Thymus (tissue), 11 donors: ENCODE data around the gene CCDC183. TPM values are rescaled to one million over a fixed set of nuclear protein-coding genes. Genes with fewer than 3 reads are reported as not detected.

Experiments used
- DNase-seq, 9 donors: peaks; one replicate each; pipeline ENCODE4 v3.0.0-alpha.2; 2013; ENCODE audit warnings: low spot score in 9 of 9, low read depth in 6 of 9, missing footprints in 1 of 9
- H3K27ac ChIP-seq, 2 donors: one replicate each; pipeline ENCODE4 v1.5.1; 2013; ENCODE audit warnings: control low read depth in 1 of 2, low read depth in 1 of 2, low read length in 1 of 2, mild to moderate bottlenecking in 1 of 2, moderate library complexity in 1 of 2
- H3K27me3 ChIP-seq, 2 donors: one replicate each; pipeline ENCODE4 v1.5.1; 2013; ENCODE audit warnings: low read length in 1 of 2; ENCODE audit not compliant: control insufficient read depth in 2 of 2, insufficient read depth in 1 of 2
- H3K36me3 ChIP-seq, 2 donors: one replicate each; pipeline ENCODE4 v1.5.1; 2013; ENCODE audit warnings: low read length in 1 of 2, mild to moderate bottlenecking in 1 of 2, moderate library complexity in 1 of 2; ENCODE audit not compliant: control insufficient read depth in 2 of 2, insufficient read depth in 2 of 2
- H3K4me1 ChIP-seq, 2 donors: one replicate each; pipeline ENCODE4 v1.5.1; 2013; ENCODE audit warnings: low read length in 2 of 2; ENCODE audit not compliant: control insufficient read depth in 2 of 2, insufficient read depth in 2 of 2
- H3K4me3 ChIP-seq, 2 donors: one replicate each; pipeline ENCODE4 v1.5.1; 2013; ENCODE audit warnings: low read length in 2 of 2, control low read depth in 1 of 2, mild to moderate bottlenecking in 1 of 2
- H3K9me3 ChIP-seq, 2 donors: one replicate each; pipeline ENCODE4 v1.5.1; 2013; ENCODE audit warnings: low read length in 1 of 2, mild to moderate bottlenecking in 1 of 2; ENCODE audit not compliant: control insufficient read depth in 2 of 2, insufficient read depth in 1 of 2
- whole genome bisulfite sequencing: extraction: QIAGEN DNeasy Blood & Tissue Kit; methylation state at CpG from one replicate; pipeline ENCODE4 v1.1.7; 2013; 5-methylcytosine and 5-hydroxymethylcytosine counted together
- polyA plus RNA-seq: library from polyadenylated mRNA; stranded (reverse); fragments of 200-250 nt; gene quantifications from one replicate; pipeline ENCODE4 v1.2.3, GENCODE V29; 2013
- total RNA-seq: library from RNA; stranded (reverse); fragments of 120-200 nt; gene quantifications from one replicate; pipeline ENCODE4 v1.2.4, GENCODE V29; 2013
- donor health status: healthy.

Gene CCDC183
- total and polyA plus RNA-seq, 2 donors = 3.2 to 5.0 TPM

GRCh38 chr9:136852664-136853595 is 56.8 kb downstream of the CCDC183 start:
- H3K27ac ChIP-seq = no peak overlapping the region
- peaks cover 0 to 5% of the 10 kb centered on the region in 2 donors for H3K36me3 ChIP-seq
- peaks cover 0 to 3% of the 10 kb centered on the region in 2 donors for H3K9me3 ChIP-seq
- H3K4me1 ChIP-seq = peaks cover 4 to 14% of the 10 kb centered on the region in 2 donors
- WGBS = 96% methylated on average over 29 of the region's 29 CpGs
- DNase-seq = no peak
- peaks cover 7 to 16% of the 10 kb centered on the region in 2 donors for H3K27me3 ChIP-seq
- H3K4me3 ChIP-seq = no peak overlapping the region

DNA sequence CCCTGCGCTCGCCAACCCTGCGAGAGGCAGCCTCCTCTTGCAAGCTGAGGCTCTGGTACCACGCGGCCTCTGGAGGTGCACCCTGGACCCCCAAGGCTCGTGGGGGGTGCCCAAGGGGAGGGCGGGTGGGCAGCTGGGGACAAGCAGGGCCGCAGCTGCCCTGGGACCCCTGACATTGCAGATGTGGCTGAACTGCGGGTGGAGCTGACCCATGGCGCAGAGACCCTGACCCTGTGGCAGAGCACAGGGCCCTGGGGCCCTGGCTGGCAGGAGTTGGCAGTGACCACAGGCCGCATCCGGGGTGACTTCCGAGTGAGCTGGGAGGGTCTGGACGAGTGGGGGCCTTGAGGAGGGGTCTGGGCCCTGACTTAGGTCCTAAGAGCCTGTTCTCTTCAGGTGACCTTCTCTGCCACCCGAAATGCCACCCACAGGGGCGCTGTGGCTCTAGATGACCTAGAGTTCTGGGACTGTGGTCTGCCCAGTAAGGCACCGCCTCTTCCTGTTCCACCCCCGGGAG is 57.5 kb downstream of the CCDC183 start:
- Histone ChIP-seq H3K4me1 (peaks cover 3 to 9% of the 10 kb centered on the region in 2 donors), H3K27ac (no peak overlapping the region), H3K4me3 (no peak overlapping the region), H3K36me3 (peaks cover 0 to 7% of the 10 kb centered on the region in 2 donors), H3K27me3 (peaks cover 0 to 9% of the 10 kb centered on the region in 2 donors), H3K9me3 (peaks cover 0 to 3% of the 10 kb centered on the region in 2 donors)
- 90% methylated on average over 18 of the region's 18 CpGs for WGBS
- no peak for DNase-seq

- H3K4me1 ChIP-seq = peaks cover 3 to 9% of the 10 kb centered on the region in 2 donors
- H3K4me3 ChIP-seq = no peak overlapping the region
- DNase-seq = no peak
- H3K27ac ChIP-seq = no peak overlapping the region
- H3K27me3 ChIP-seq = peaks cover 0 to 5% of the 10 kb centered on the region in 2 donors
- peaks cover 0 to 9% of the 10 kb centered on the region in 2 donors for H3K36me3 ChIP-seq
- WGBS = 90% methylated on average over 30 of the region's 30 CpGs
- peaks cover 0 to 3% of the 10 kb centered on the region in 2 donors for H3K9me3 ChIP-seq
Observed at GRCh38 chr9:136854113-136854841, 58.1 kb downstream of the CCDC183 start.

- no peak overlapping the region for H3K4me3 ChIP-seq
- H3K36me3 ChIP-seq = peaks cover 0 to 9% of the 10 kb centered on the region in 2 donors
- peaks cover 0 to 2% of the 10 kb centered on the region in 2 donors for H3K27me3 ChIP-seq
- no peak for DNase-seq
- no peak overlapping the region for H3K27ac ChIP-seq
- WGBS = 93% methylated on average over 23 of the region's 23 CpGs
- H3K9me3 ChIP-seq = no peaks in the 10 kb centered on the region
- H3K4me1 ChIP-seq = peaks cover under 1 to 5% of the 10 kb centered on the region in 2 donors
Observed at GRCh38 chr9:136854842-136855460, 58.8 kb downstream of the CCDC183 start.

- no peak for DNase-seq
- Histone ChIP-seq H3K9me3 (no peaks in the 10 kb centered on the region), H3K27me3 (no peaks in the 10 kb centered on the region), H3K4me3 (no peak overlapping the region), H3K4me1 (no peaks in the 10 kb centered on the region), H3K27ac (no peak overlapping the region), H3K36me3 (peaks cover under 1 to 10% of the 10 kb centered on the region in 2 donors)
- whole genome bisulfite sequencing = 90% methylated on average over 26 of the region's 26 CpGs
Observed at GRCh38 chr9:136855461-136856078, 59.4 kb downstream of the CCDC183 start.

- no peaks in the 10 kb centered on the region for H3K9me3 ChIP-seq
- WGBS = 91% methylated on average over 15 of the region's 15 CpGs
- no peak for DNase-seq
- H3K4me1 ChIP-seq = no peaks in the 10 kb centered on the region
- no peaks in the 10 kb centered on the region for H3K27me3 ChIP-seq
- no peak overlapping the region for H3K4me3 ChIP-seq
- peaks cover 6 to 10% of the 10 kb centered on the region in 2 donors for H3K36me3 ChIP-seq
- H3K27ac ChIP-seq = no peak overlapping the region
Observed at GRCh38 chr9:136856079-136856476, 59.9 kb downstream of the CCDC183 start.

DNA sequence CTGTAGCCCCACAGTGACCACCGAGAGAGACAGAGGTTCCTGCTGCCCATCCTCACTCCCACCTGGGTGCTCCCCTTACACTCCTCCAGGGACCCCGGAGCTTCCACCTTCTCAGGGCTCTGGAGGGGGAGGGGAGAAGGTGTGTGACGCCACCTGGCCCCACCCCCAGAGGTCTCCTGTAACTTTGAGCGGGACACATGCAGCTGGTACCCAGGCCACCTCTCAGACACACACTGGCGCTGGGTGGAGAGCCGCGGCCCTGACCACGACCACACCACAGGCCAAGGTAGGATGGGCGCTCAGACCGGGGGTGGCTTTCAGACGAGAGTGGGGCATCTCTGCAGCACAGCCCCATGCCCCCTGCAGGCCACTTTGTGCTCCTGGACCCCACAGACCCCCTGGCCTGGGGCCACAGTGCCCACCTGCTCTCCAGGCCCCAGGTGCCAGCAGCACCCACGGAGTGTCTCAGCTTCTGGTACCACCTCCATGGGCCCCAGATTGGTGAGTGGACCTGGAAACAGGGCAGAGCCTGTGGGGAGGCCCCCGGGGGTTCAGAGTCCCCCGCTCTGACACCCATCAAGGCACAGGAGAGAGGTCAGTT is 60.5 kb downstream of the CCDC183 start:
- no peaks in the 10 kb centered on the region for H3K27me3 ChIP-seq
- H3K4me3 ChIP-seq = no peak overlapping the region
- H3K36me3 ChIP-seq = peaks cover 12 to 16% of the 10 kb centered on the region in 2 donors
- DNase-seq = no peak
- no peak overlapping the region for H3K27ac ChIP-seq
- H3K9me3 ChIP-seq = no peaks in the 10 kb centered on the region
- no peaks in the 10 kb centered on the region for H3K4me1 ChIP-seq
- 86% methylated on average over 14 of the region's 14 CpGs for WGBS

DNA sequence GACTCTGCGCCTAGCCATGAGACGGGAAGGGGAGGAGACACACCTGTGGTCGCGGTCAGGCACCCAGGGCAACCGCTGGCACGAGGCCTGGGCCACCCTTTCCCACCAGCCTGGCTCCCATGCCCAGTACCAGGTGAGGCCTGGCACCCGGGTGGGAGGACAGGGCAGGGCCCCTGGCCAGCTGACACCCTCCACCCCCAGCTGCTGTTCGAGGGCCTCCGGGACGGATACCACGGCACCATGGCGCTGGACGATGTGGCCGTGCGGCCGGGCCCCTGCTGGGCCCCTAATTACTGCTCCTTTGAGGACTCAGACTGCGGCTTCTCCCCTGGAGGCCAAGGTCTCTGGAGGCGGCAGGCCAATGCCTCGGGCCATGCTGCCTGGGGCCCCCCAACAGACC is 61.0 kb downstream of the CCDC183 start:
- peaks cover 15 to 21% of the 10 kb centered on the region in 2 donors for H3K36me3 ChIP-seq

More for the DNA sequence above, 61.0 kb downstream of the CCDC183 start:
- no peaks in the 10 kb centered on the region for H3K4me1 ChIP-seq
- H3K27ac ChIP-seq = no peak overlapping the region
- WGBS = 96% methylated on average over 19 of the region's 19 CpGs
- H3K9me3 ChIP-seq = no peaks in the 10 kb centered on the region
- H3K4me3 ChIP-seq = no peak overlapping the region
- no peaks in the 10 kb centered on the region for H3K27me3 ChIP-seq
- no peak for DNase-seq
